Liver (tissue), 9 donors: ENCODE results near the gene M6PR. TPM values are rescaled to one million over a fixed set of nuclear protein-coding genes. Genes with fewer than 3 reads are reported as not detected.

Experiments
- DNase-seq: peaks from one replicate; pipeline ENCODE4 v3.0.0-alpha.2; 2017; ENCODE audit warnings: low spot score
- H3K27ac ChIP-seq, 2 donors: one replicate each; pipeline ENCODE4 v1.7.0; 2013; ENCODE audit warnings: inconsistent platforms in 2 of 2, low read length in 2 of 2, control low read depth in 1 of 2, low read depth in 1 of 2, mild to moderate bottlenecking in 1 of 2
- H3K27me3 ChIP-seq, 4 donors: one replicate each; pipeline versions ENCODE4 v1.6.1 to v1.7.0; 2013; ENCODE audit warnings: low read length in 3 of 4, inconsistent platforms in 1 of 4, mild to moderate bottlenecking in 1 of 4, moderate library complexity in 1 of 4; ENCODE audit not compliant: control insufficient read depth in 4 of 4, insufficient read depth in 4 of 4
- H3K36me3 ChIP-seq, 4 donors: one replicate each; pipeline versions ENCODE4 v1.6.1 to v1.7.0; 2013; ENCODE audit warnings: low read length in 3 of 4, mild to moderate bottlenecking in 3 of 4, low read depth in 1 of 4, moderate library complexity in 1 of 4; ENCODE audit not compliant: control insufficient read depth in 4 of 4, insufficient read depth in 3 of 4
- H3K4me1 ChIP-seq, 4 donors: one replicate each; pipeline versions ENCODE4 v1.6.1 to v1.7.0; 2013; ENCODE audit warnings: low read length in 3 of 4, mild to moderate bottlenecking in 3 of 4, moderate library complexity in 1 of 4; ENCODE audit not compliant: control insufficient read depth in 4 of 4, insufficient read depth in 4 of 4
- H3K4me3 ChIP-seq, 3 donors: one replicate each; pipeline versions ENCODE4 v1.6.1 to v1.7.0; 2013; ENCODE audit warnings: low read length in 3 of 3, control low read depth in 1 of 3, low read depth in 1 of 3, mild to moderate bottlenecking in 1 of 3
- H3K9ac ChIP-seq, 2 donors: one replicate each; pipeline ENCODE4 v1.7.0; 2013; ENCODE audit warnings: low read length in 2 of 2, mild to moderate bottlenecking in 2 of 2, moderate library complexity in 2 of 2, control low read depth in 1 of 2, low read depth in 1 of 2
- H3K9me3 ChIP-seq, 4 donors: one replicate each; pipeline versions ENCODE4 v1.6.1 to v1.7.0; 2013; ENCODE audit warnings: low read length in 3 of 4; ENCODE audit not compliant: control insufficient read depth in 4 of 4
- EGR1 ChIP-seq, 2 donors: IDR thresholded peaks; 2 replicates each; pipeline ENCODE4 v1.6.1; 2016 to 2018; ENCODE audit warnings: antibody characterized with exemption in 2 of 2, low read depth in 2 of 2
- FOXA1 ChIP-seq: IDR thresholded peaks from 2 replicates; pipeline ENCODE4 v1.6.1; 2016; ENCODE audit warnings: antibody characterized with exemption
- GABPA ChIP-seq, 2 donors: IDR thresholded peaks in 1 of 2; conservative IDR thresholded peaks in 1 of 2; 2 replicates each; pipeline ENCODE4 v1.6.1; 2016; ENCODE audit warnings: antibody characterized with exemption in 2 of 2, mild to moderate bottlenecking in 1 of 2, moderate library complexity in 1 of 2
- HNF4A ChIP-seq, 2 donors: conservative IDR thresholded peaks; 2 replicates each; pipeline ENCODE4 v1.6.1; 2016; ENCODE audit warnings: antibody characterized with exemption in 2 of 2, mild to moderate bottlenecking in 2 of 2
- HNF4G ChIP-seq: IDR thresholded peaks from 2 replicates; pipeline ENCODE4 v1.6.1; 2016; ENCODE audit warnings: antibody characterized with exemption
- MAX ChIP-seq: IDR thresholded peaks from 2 replicates; pipeline ENCODE4 v1.6.1; 2016; ENCODE audit warnings: antibody characterized with exemption
- NR2F2 ChIP-seq: IDR thresholded peaks from 2 replicates; pipeline ENCODE4 v1.6.1; 2016; ENCODE audit warnings: antibody characterized with exemption
- RAD21 ChIP-seq, 2 donors: IDR thresholded peaks; 2 replicates each; pipeline ENCODE4 v1.6.1; 2016; ENCODE audit warnings: antibody characterized with exemption in 2 of 2, mild to moderate bottlenecking in 2 of 2
- REST ChIP-seq: IDR thresholded peaks from 2 replicates; pipeline ENCODE4 v1.6.1; 2016; ENCODE audit warnings: antibody characterized with exemption, mild to moderate bottlenecking
- SP1 ChIP-seq: IDR thresholded peaks from 2 replicates; pipeline ENCODE4 v1.6.1; 2018; ENCODE audit warnings: antibody characterized with exemption, mild to moderate bottlenecking
- YY1 ChIP-seq: IDR thresholded peaks from 2 replicates; pipeline ENCODE4 v1.6.1; 2016; ENCODE audit warnings: antibody characterized with exemption, mild to moderate bottlenecking
- WGBS: extraction: QIAGEN DNeasy Blood & Tissue Kit; methylation state at CpG from one replicate; pipeline ENCODE4 v1.1.7; 2013; 5-methylcytosine and 5-hydroxymethylcytosine counted together
- polyA plus RNA-seq, 2 donors: library from polyadenylated mRNA; stranded (reverse) in 1 of 2; unstranded in 1 of 2; fragments of 200-250 nt in 1 of 2; fragments of >200 nt in 1 of 2; fragmentation: Nextera tagmentation in 1 of 2; extraction: Ambion mirVana in 1 of 2; gene quantifications; one replicate each; pipeline versions ENCODE4 v1.2.1 to v1.2.3, GENCODE V29; 2013 to 2015
- total RNA-seq, 2 donors: library from RNA; depleted of rRNA; stranded (reverse); fragments of >200 nt; gene quantifications; one replicate each; pipeline ENCODE4 v1.2.3, GENCODE V29; 2014
- TF ChIP-seq, protein P1 (sequence below): fragments of 150-350 bp; IDR thresholded peaks from 2 replicates; pipeline ENCODE4 v1.5.1; 2017; ENCODE audit warnings: improper control_type of control experiment, low read depth, low read length; ENCODE audit not compliant: missing input control
- TF ChIP-seq, protein P2 (sequence below): IDR thresholded peaks from 2 replicates; pipeline ENCODE4 v1.6.1; 2016; ENCODE audit warnings: antibody characterized with exemption
- donor health status: healthy.
- donor health status: healthy.
- donor health status: healthy.
- donor health status: healthy.
- donor health status: healthy.

Gene M6PR
- total and polyA plus RNA-seq, 4 donors, result 38.7 to 118 (median 46.7) TPM

GRCh38 chr12:8993827-8994226 lies 44.4 kb upstream of the M6PR start:
- 88% methylated on average over 3 of the region's 3 CpGs for WGBS
- Histone ChIP-seq H3K9me3 (no peaks in the 10 kb centered on the region), H3K27ac (no peak overlapping the region), H3K4me1 (peaks cover 0 to 3% (median 0%) of the 10 kb centered on the region in 4 donors), H3K36me3 (no peaks in the 10 kb centered on the region), H3K27me3 (no peaks in the 10 kb centered on the region), H3K9ac (no peak overlapping the region), H3K4me3 (no peak overlapping the region)
- no peak for DNase-seq
- TF ChIP-seq, protein P1, sequence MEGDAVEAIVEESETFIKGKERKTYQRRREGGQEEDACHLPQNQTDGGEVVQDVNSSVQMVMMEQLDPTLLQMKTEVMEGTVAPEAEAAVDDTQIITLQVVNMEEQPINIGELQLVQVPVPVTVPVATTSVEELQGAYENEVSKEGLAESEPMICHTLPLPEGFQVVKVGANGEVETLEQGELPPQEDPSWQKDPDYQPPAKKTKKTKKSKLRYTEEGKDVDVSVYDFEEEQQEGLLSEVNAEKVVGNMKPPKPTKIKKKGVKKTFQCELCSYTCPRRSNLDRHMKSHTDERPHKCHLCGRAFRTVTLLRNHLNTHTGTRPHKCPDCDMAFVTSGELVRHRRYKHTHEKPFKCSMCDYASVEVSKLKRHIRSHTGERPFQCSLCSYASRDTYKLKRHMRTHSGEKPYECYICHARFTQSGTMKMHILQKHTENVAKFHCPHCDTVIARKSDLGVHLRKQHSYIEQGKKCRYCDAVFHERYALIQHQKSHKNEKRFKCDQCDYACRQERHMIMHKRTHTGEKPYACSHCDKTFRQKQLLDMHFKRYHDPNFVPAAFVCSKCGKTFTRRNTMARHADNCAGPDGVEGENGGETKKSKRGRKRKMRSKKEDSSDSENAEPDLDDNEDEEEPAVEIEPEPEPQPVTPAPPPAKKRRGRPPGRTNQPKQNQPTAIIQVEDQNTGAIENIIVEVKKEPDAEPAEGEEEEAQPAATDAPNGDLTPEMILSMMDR, result no peak
- TF ChIP-seq REST, result no peak
- no peak for TF ChIP-seq MAX
- no peak for TF ChIP-seq HNF4A (conservative IDR thresholded peaks at IDR 0.05)
- TF ChIP-seq GABPA (IDR thresholded peaks at IDR 0.05 in 1 of 2, conservative IDR thresholded peaks at IDR 0.05 in 1 of 2), result no peak
- TF ChIP-seq HNF4G, result no peak
- no peak for TF ChIP-seq FOXA1
- TF ChIP-seq NR2F2, result no peak
- no peak for TF ChIP-seq YY1
- no peak for TF ChIP-seq EGR1 (IDR thresholded peaks at IDR 0.05; ENCODE audit: low read depth in 2 of 2)
- no peak for TF ChIP-seq SP1
- TF ChIP-seq, protein P2, sequence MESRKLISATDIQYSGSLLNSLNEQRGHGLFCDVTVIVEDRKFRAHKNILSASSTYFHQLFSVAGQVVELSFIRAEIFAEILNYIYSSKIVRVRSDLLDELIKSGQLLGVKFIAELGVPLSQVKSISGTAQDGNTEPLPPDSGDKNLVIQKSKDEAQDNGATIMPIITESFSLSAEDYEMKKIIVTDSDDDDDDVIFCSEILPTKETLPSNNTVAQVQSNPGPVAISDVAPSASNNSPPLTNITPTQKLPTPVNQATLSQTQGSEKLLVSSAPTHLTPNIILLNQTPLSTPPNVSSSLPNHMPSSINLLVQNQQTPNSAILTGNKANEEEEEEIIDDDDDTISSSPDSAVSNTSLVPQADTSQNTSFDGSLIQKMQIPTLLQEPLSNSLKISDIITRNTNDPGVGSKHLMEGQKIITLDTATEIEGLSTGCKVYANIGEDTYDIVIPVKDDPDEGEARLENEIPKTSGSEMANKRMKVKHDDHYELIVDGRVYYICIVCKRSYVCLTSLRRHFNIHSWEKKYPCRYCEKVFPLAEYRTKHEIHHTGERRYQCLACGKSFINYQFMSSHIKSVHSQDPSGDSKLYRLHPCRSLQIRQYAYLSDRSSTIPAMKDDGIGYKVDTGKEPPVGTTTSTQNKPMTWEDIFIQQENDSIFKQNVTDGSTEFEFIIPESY, result no peak

DNA sequence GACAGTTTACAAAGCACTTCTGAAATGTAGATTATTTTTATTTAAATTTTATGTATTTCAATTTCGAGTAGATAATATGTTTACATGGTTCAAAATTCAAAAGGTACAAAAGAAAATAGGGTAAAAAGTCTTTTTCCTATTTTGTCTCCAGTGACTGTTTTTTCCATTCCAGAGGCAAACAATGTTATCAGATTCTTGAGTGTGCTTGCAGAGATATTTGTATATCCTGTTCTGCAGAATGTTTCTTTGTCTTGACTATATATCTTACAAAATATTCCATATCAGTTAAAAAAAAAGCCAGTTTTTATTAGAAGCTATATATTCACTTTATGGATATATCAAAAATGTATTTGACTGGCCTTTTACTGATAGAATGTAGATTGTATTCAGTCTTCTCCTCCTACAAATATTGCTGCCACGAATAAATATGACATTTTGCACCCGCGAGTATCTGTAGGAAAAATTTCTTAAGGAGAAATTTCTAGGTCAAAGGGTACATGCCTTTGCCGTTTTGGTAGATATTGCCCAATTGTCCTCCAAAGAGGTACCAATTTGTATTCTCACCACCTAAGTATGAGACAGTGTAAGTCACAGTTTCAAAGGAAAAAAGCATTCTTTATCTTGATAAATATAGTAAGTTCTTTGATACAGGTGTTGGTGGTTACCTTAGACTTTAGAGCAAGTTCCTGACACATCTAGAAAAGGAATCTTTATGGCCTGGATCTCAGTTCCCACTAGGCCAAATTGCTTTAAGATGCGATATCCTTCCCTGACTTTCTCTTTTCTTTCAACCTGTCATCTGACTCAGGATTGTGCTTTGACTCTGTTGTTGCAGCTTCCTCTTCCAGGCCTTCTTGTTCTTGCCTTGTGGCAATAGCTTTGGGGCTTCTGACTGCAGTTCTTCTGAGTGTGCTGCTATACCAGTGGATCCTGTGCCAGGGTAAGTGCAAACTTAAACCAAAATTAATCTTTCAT lies 42.2 kb upstream of the M6PR start:
- Histone ChIP-seq H3K27ac (no peak overlapping the region), H3K27me3 (no peaks in the 10 kb centered on the region), H3K4me1 (peaks cover 0 to 3% (median 0%) of the 10 kb centered on the region in 4 donors), H3K36me3 (no peaks in the 10 kb centered on the region), H3K4me3 (no peak overlapping the region), H3K9me3 (no peaks in the 10 kb centered on the region), H3K9ac (peak overlapping the region in 1 of 2 donors; percentile 64)
- DNase-seq, result no peak
- TF ChIP-seq HNF4A (conservative IDR thresholded peaks at IDR 0.05) (no peak), RAD21 (IDR thresholded peaks at IDR 0.05) (no peak), YY1 (no peak)
- TF ChIP-seq, protein P2, result no peak
- TF ChIP-seq, protein P1, result no peak
- 65% methylated on average over 6 of the region's 6 CpGs for WGBS
